Adipocyte (in vitro differentiated cells): ENCODE data around the gene ATP6V0A1.
"Not testable (repeated sequence)": the region's sequence is repeated elsewhere in the genome, so short reads cannot be mapped to it uniquely, and the experiment has no call there.

Experiments used
- DNase-seq: peaks from one replicate; pipeline ENCODE4 v3.0.0-alpha.2; 2015; ENCODE audit warnings: low read depth
- H3K27me3 ChIP-seq: replicated peaks from 2 replicates; pipeline ENCODE4 v1.7.0; 2013; ENCODE audit warnings: mild to moderate bottlenecking, low read length, moderate library complexity; ENCODE audit not compliant: control insufficient read depth, insufficient read depth
- H3K36me3 ChIP-seq: 2 replicates; pipeline ENCODE4 v1.7.0; 2013; ENCODE audit warnings: low read length, mild to moderate bottlenecking, moderate library complexity; ENCODE audit not compliant: control insufficient read depth, insufficient read depth, severe bottlenecking
- H3K4me1 ChIP-seq: 2 replicates; pipeline ENCODE4 v1.7.0; 2013; ENCODE audit warnings: mild to moderate bottlenecking, low read length, moderate library complexity; ENCODE audit not compliant: control insufficient read depth, insufficient read depth
- H3K4me3 ChIP-seq: 2 replicates; pipeline ENCODE4 v1.7.0; 2013; ENCODE audit warnings: mild to moderate bottlenecking, low read length, moderate library complexity
- H3K9ac ChIP-seq: 2 replicates; pipeline ENCODE4 v1.7.0; 2013; ENCODE audit warnings: mild to moderate bottlenecking, low read length, moderate library complexity
- H3K9me3 ChIP-seq: 2 replicates; pipeline ENCODE4 v1.7.0; 2013; ENCODE audit warnings: mild to moderate bottlenecking, low read length, moderate library complexity; ENCODE audit not compliant: control insufficient read depth

Gene ATP6V0A1

GRCh38 chr17:42441371-42442195 is 17.1 kb upstream of the ATP6V0A1 start:
- Histone ChIP-seq H3K36me3 (no peaks in the 10 kb centered on the region), H3K9me3 (no peaks in the 10 kb centered on the region), H3K4me1 (peaks cover 4% of the 10 kb centered on the region), H3K4me3 (no peak overlapping the region), H3K27me3 (no peaks in the 10 kb centered on the region), H3K9ac (no peak overlapping the region)
- DNase-seq: no peak

- no peak overlapping the region for H3K4me3 ChIP-seq
- no peaks in the 10 kb centered on the region for H3K36me3 ChIP-seq
- no peaks in the 10 kb centered on the region for H3K9me3 ChIP-seq
- H3K4me1 ChIP-seq: no peaks in the 10 kb centered on the region
- H3K9ac ChIP-seq: no peak overlapping the region
- no peak for DNase-seq
- H3K27me3 ChIP-seq: no peaks in the 10 kb centered on the region
Observed at GRCh38 chr17:42442196-42442565, 16.5 kb upstream of the ATP6V0A1 start.

- H3K27me3 ChIP-seq, H3K4me1 ChIP-seq, H3K4me3 ChIP-seq, H3K9ac ChIP-seq, DNase-seq, H3K36me3 ChIP-seq, H3K9me3 ChIP-seq: not testable (repeated sequence)
Observed at GRCh38 chr17:42449176-42449575, 9.5 kb upstream of the ATP6V0A1 start.

- H3K4me1 ChIP-seq, H3K9ac ChIP-seq, DNase-seq, H3K4me3 ChIP-seq, H3K27me3 ChIP-seq, H3K36me3 ChIP-seq, H3K9me3 ChIP-seq: not testable (repeated sequence)
Observed at GRCh38 chr17:42449838-42450237, 8.8 kb upstream of the ATP6V0A1 start.

GRCh38 chr17:42451270-42451669 is 7.4 kb upstream of the ATP6V0A1 start:
- H3K9ac ChIP-seq, H3K9me3 ChIP-seq, H3K4me3 ChIP-seq, H3K4me1 ChIP-seq, DNase-seq, H3K36me3 ChIP-seq, H3K27me3 ChIP-seq: not testable (repeated sequence)

- Histone ChIP-seq H3K4me3 (no peak overlapping the region), H3K36me3 (no peaks in the 10 kb centered on the region), H3K9me3 (no peaks in the 10 kb centered on the region), H3K4me1 (peaks cover 23% of the 10 kb centered on the region), H3K9ac (no peak overlapping the region), H3K27me3 (no peaks in the 10 kb centered on the region)
- no peak for DNase-seq
Observed at GRCh38 chr17:42453439-42453838, 5.2 kb upstream of the ATP6V0A1 start.

- not testable (repeated sequence) for DNase-seq, H3K36me3 ChIP-seq, H3K4me3 ChIP-seq, H3K27me3 ChIP-seq, H3K9ac ChIP-seq, H3K9me3 ChIP-seq
- H3K4me1 ChIP-seq: peaks cover 25% of the 10 kb centered on the region
Observed at GRCh38 chr17:42454987-42455386, 3.7 kb upstream of the ATP6V0A1 start.

- H3K4me1 ChIP-seq: peaks cover 35% of the 10 kb centered on the region
- DNase-seq: peak; percentile 87
- peaks cover 5% of the 10 kb centered on the region for H3K36me3 ChIP-seq
- H3K4me3 ChIP-seq: peak overlapping the region; percentile 60
- H3K9ac ChIP-seq: peak overlapping the region; percentile 59
- no peaks in the 10 kb centered on the region for H3K9me3 ChIP-seq
- no peaks in the 10 kb centered on the region for H3K27me3 ChIP-seq
Observed at GRCh38 chr17:42456223-42457106, 2.2 kb upstream of the ATP6V0A1 start.

- H3K36me3 ChIP-seq: peaks cover 5% of the 10 kb centered on the region
- H3K4me1 ChIP-seq: peaks cover 35% of the 10 kb centered on the region
- peak overlapping the region; percentile 29 for H3K9ac ChIP-seq
- H3K4me3 ChIP-seq: peak overlapping the region; percentile 60
- peak; percentile 11 for DNase-seq
- H3K9me3 ChIP-seq: no peaks in the 10 kb centered on the region
- no peaks in the 10 kb centered on the region for H3K27me3 ChIP-seq
Observed at GRCh38 chr17:42457107-42457792, 1.4 kb upstream of the ATP6V0A1 start.

- Histone ChIP-seq H3K36me3 (peaks cover 15% of the 10 kb centered on the region), H3K4me1 (peaks cover 31% of the 10 kb centered on the region), H3K27me3 (no peaks in the 10 kb centered on the region), H3K9me3 (no peaks in the 10 kb centered on the region), H3K4me3 (peak overlapping the region; percentile 98), H3K9ac (peak overlapping the region; percentile 92)
- DNase-seq: peak; percentile 77
Observed at GRCh38 chr17:42459256-42459800, 650 bp downstream of the ATP6V0A1 start.
